ENCODE data around the gene FKBP8.

- TF ChIP-seq, protein P1, sequence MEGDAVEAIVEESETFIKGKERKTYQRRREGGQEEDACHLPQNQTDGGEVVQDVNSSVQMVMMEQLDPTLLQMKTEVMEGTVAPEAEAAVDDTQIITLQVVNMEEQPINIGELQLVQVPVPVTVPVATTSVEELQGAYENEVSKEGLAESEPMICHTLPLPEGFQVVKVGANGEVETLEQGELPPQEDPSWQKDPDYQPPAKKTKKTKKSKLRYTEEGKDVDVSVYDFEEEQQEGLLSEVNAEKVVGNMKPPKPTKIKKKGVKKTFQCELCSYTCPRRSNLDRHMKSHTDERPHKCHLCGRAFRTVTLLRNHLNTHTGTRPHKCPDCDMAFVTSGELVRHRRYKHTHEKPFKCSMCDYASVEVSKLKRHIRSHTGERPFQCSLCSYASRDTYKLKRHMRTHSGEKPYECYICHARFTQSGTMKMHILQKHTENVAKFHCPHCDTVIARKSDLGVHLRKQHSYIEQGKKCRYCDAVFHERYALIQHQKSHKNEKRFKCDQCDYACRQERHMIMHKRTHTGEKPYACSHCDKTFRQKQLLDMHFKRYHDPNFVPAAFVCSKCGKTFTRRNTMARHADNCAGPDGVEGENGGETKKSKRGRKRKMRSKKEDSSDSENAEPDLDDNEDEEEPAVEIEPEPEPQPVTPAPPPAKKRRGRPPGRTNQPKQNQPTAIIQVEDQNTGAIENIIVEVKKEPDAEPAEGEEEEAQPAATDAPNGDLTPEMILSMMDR (IDR thresholded peaks at IDR 0.05) = no peak
- TF ChIP-seq POLR2A (IDR thresholded peaks at IDR 0.05) (no peak), POLR2AphosphoS5 (IDR thresholded peaks at IDR 0.05) (no peak)
These were observed 46.5 kb downstream of the FKBP8 start for GRCh38 chr19:18496980-18497256.
